Thyroid gland (tissue), 4 donors: ENCODE results near the gene OR2A14. TPM values are rescaled to one million over a fixed set of nuclear protein-coding genes. Genes with fewer than 3 reads are reported as not detected.
"Not testable (repeated sequence)": the region's sequence is repeated elsewhere in the genome, so short reads cannot be mapped to it uniquely, and the experiment has no call there.

Experiments used
- DNase-seq, 2 donors: peaks; one replicate each; pipeline ENCODE4 v3.0.0-alpha.2; 2019
- H3K27ac ChIP-seq, 3 donors: fragments of 200-600 bp; sonication (generic); 1 replicate in 2 of 3; 2 replicates in 1 of 3; pipeline ENCODE4 v1.5.1; 2016 to 2019; ENCODE audit warnings: mild to moderate bottlenecking in 1 of 3, moderate library complexity in 1 of 3
- H3K27me3 ChIP-seq: fragments of 200-600 bp; sonication (generic); one replicate; pipeline ENCODE4 v1.5.1; 2019
- H3K36me3 ChIP-seq, 2 donors: fragments of 200-600 bp; sonication (generic); one replicate each; pipeline ENCODE4 v1.5.1; 2016 to 2019
- H3K4me1 ChIP-seq, 2 donors: fragments of 200-600 bp; sonication (generic); one replicate each; pipeline ENCODE4 v1.5.1; 2017 to 2019
- H3K4me3 ChIP-seq, 3 donors: fragments of 200-600 bp; sonication (generic); replicated peaks in 1 of 3; 1 replicate in 2 of 3; 2 replicates in 1 of 3; pipeline ENCODE4 v1.5.1; 2016; ENCODE audit warnings: mild to moderate bottlenecking in 1 of 3
- H3K9me3 ChIP-seq: fragments of 200-600 bp; sonication (generic); one replicate; pipeline ENCODE4 v1.5.1; 2017
- CTCF ChIP-seq, 6 experiments: fragments of 200-600 bp in 3 of 6; fragments of 450-650 bp in 3 of 6; sonication (generic) in 3 of 6; IDR thresholded peaks; one replicate each; pipeline ENCODE4 v1.5.1; 2016 to 2019; ENCODE audit warnings: antibody characterized with exemption in 6 of 6, mild to moderate bottlenecking in 2 of 6, inconsistent platforms in 1 of 6, moderate library complexity in 1 of 6
- POLR2A ChIP-seq, 2 donors: fragments of 450-650 bp; IDR thresholded peaks; one replicate each; pipeline ENCODE4 v1.6.1; 2017; ENCODE audit warnings: antibody characterized with exemption in 2 of 2, mild to moderate bottlenecking in 2 of 2, moderate library complexity in 1 of 2
- WGBS, 2 donors: methylation state at CpG; one replicate each; pipeline ENCODE4 v1.1.5; 2017; 5-methylcytosine and 5-hydroxymethylcytosine counted together
- intact Hi-C: fragments of 100-400 bp; cut with DNase I; formaldehyde crosslinking; loops from one replicate; pipeline ENCODE4 v1.15.1; 2023
- total RNA-seq, 4 donors: library from RNA; depleted of rRNA; stranded (reverse); fragments of >200 nt; gene quantifications; one replicate each; pipeline ENCODE4 v1.2.3, GENCODE V29; 2016

Gene OR2A14
- total RNA-seq, 4 donors from 2014 or later, result not detected

- H3K4me3 ChIP-seq, result no peak overlapping the region
- no peak overlapping the region for H3K27ac ChIP-seq
- no peaks in the 10 kb centered on the region for H3K36me3 ChIP-seq
- no peaks in the 10 kb centered on the region for H3K9me3 ChIP-seq
- TF ChIP-seq POLR2A (IDR thresholded peaks at IDR 0.05), result no peak
- TF ChIP-seq CTCF (IDR thresholded peaks at IDR 0.05), result no peak
- WGBS, 2 donors, result 92 to 93% methylated on average over 3 of the region's 3 CpGs
- no peaks in the 10 kb centered on the region for H3K4me1 ChIP-seq
- no peaks in the 10 kb centered on the region for H3K27me3 ChIP-seq
- intact Hi-C loops, result no loop called here
- no peak for DNase-seq
Observed at GRCh38 chr7:144142187-144142586, 19.2 kb downstream of the OR2A14 start.

GRCh38 chr7:144144426-144144825 lies 21.4 kb downstream of the OR2A14 start:
- H3K4me1 ChIP-seq, result no peaks in the 10 kb centered on the region
- no peak overlapping the region for H3K4me3 ChIP-seq
- TF ChIP-seq CTCF (IDR thresholded peaks at IDR 0.05) (no peak), POLR2A (IDR thresholded peaks at IDR 0.05) (no peak)
- intact Hi-C loops, result no loop called here
- no peaks in the 10 kb centered on the region for H3K9me3 ChIP-seq
- H3K27ac ChIP-seq, result no peak overlapping the region
- no peaks in the 10 kb centered on the region for H3K27me3 ChIP-seq
- no peaks in the 10 kb centered on the region for H3K36me3 ChIP-seq
- DNase-seq, result no peak
- 81 to 88% methylated on average over 3 of the region's 3 CpGs for WGBS, 2 donors

GRCh38 chr7:144148224-144148827 lies 25.4 kb downstream of the OR2A14 start:
- TF ChIP-seq CTCF (IDR thresholded peaks at IDR 0.05) (no peak), POLR2A (IDR thresholded peaks at IDR 0.05) (no peak)
- WGBS, 2 donors, result 87% methylated on average over 2 of the region's 2 CpGs

GRCh38 chr7:144158861-144159260 lies 35.9 kb downstream of the OR2A14 start:
- Histone ChIP-seq H3K9me3 (no peaks in the 10 kb centered on the region), H3K4me1 (no peaks in the 10 kb centered on the region), H3K27me3 (no peaks in the 10 kb centered on the region), H3K4me3 (no peak overlapping the region), H3K36me3 (no peaks in the 10 kb centered on the region), H3K27ac (no peak overlapping the region)
- intact Hi-C loops, result no loop called here
- no peak for DNase-seq
- TF ChIP-seq POLR2A (IDR thresholded peaks at IDR 0.05) (no peak), CTCF (IDR thresholded peaks at IDR 0.05) (no peak)
- WGBS, 2 donors, result 92 to 98% methylated on average over 1 of the region's 1 CpG

More at GRCh38 chr7:144148224-144148827, 25.4 kb downstream of the OR2A14 start:
- no peak overlapping the region for H3K27ac ChIP-seq
- H3K4me3 ChIP-seq, result no peak overlapping the region
- no peak for DNase-seq
- no peaks in the 10 kb centered on the region for H3K36me3 ChIP-seq
- no peaks in the 10 kb centered on the region for H3K27me3 ChIP-seq
- H3K4me1 ChIP-seq, result no peaks in the 10 kb centered on the region
- no peaks in the 10 kb centered on the region for H3K9me3 ChIP-seq
- intact Hi-C loops, result no loop called here

- Histone ChIP-seq H3K4me1 (no peaks in the 10 kb centered on the region), H3K36me3 (no peaks in the 10 kb centered on the region), H3K4me3 (no peak overlapping the region), H3K9me3 (no peaks in the 10 kb centered on the region), H3K27ac (no peak overlapping the region), H3K27me3 (no peaks in the 10 kb centered on the region)
- intact Hi-C loops, result no loop called here
- DNase-seq, result no peak
- 81 to 87% methylated on average over 2 of the region's 2 CpGs for WGBS, 2 donors
- TF ChIP-seq CTCF (IDR thresholded peaks at IDR 0.05) (no peak), POLR2A (IDR thresholded peaks at IDR 0.05) (no peak)
Observed at GRCh38 chr7:144164784-144165183, 41.8 kb downstream of the OR2A14 start.

- H3K27me3 ChIP-seq, H3K4me3 ChIP-seq, intact Hi-C loops, DNase-seq, H3K4me1 ChIP-seq, H3K36me3 ChIP-seq, H3K9me3 ChIP-seq, H3K27ac ChIP-seq: not testable (repeated sequence)
- 86 to 91% methylated on average over 4 of the region's 4 CpGs for WGBS, 2 donors
Observed at GRCh38 chr7:144171594-144172350, 48.8 kb downstream of the OR2A14 start.
